KOPT-K1 (cell line): Measurements from ENCODE around the gene EEIG1.
A peak's percentile ranks its signal among the peaks of the same experiment; 100 is the strongest.

ENCODE experiments used
- H3K27ac ChIP-seq: fragments of 200-600 bp; sonication (generic); 2 replicates; pipeline ENCODE4 v1.5.1; 2016; ENCODE audit warnings: antibody characterized with exemption, mild to moderate bottlenecking, low read depth, low read length; ENCODE audit not compliant: poor library complexity, severe bottlenecking
- H3K36me3 ChIP-seq: fragments of 200-600 bp; sonication (generic); 2 replicates; pipeline ENCODE4 v1.5.1; 2017; ENCODE audit warnings: antibody characterized with exemption, mild to moderate bottlenecking, low read length, moderate library complexity; ENCODE audit not compliant: insufficient read depth
- H3K9me3 ChIP-seq: fragments of 200-600 bp; sonication (generic); 2 replicates; pipeline ENCODE4 v1.5.1; 2017; ENCODE audit warnings: antibody characterized with exemption, low read length, mild to moderate bottlenecking; ENCODE audit not compliant: insufficient read depth, poor library complexity, severe bottlenecking

Gene EEIG1

DNA sequence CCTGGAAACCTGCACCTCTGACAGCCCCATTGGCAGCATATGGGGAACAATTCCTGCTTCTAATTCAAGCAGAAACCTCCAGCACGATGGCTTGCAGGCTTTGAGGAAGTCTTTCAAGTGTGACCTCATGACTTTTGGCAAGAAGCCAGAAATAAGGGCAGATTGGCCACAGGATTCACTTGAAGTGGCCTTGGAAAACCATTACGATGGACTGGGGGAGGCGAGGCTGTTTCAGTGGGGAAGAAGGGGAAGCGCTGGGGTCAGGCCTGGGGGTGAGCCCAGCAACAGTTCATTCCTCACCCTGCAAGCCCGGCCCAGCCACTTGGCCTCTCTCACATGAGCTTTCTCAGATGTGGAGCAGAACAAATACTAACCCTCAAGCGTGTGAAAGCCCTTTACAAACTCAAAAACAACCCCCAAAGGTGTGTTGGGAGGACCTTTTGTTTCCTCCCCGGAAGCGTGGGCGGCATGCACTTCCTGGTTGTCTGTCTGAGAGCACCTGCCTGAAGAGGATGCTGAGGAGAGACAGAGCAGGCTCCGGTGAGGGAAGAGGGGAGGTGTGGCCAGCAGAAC lies 26.9 kb upstream of the EEIG1 start:
- H3K27ac ChIP-seq, result peak overlapping the region; percentile 80
- no peaks in the 10 kb centered on the region for H3K36me3 ChIP-seq
- H3K9me3 ChIP-seq, result no peaks in the 10 kb centered on the region

GRCh38 chr9:128006332-128006996 lies 25.7 kb upstream of the EEIG1 start:
- Histone ChIP-seq H3K36me3 (no peaks in the 10 kb centered on the region), H3K27ac (peak overlapping the region; percentile 80), H3K9me3 (no peaks in the 10 kb centered on the region)

GRCh38 chr9:128005923-128006322 lies 25.1 kb upstream of the EEIG1 start:
- Histone ChIP-seq H3K36me3 (no peaks in the 10 kb centered on the region), H3K27ac (peak overlapping the region; percentile 80)

DNA sequence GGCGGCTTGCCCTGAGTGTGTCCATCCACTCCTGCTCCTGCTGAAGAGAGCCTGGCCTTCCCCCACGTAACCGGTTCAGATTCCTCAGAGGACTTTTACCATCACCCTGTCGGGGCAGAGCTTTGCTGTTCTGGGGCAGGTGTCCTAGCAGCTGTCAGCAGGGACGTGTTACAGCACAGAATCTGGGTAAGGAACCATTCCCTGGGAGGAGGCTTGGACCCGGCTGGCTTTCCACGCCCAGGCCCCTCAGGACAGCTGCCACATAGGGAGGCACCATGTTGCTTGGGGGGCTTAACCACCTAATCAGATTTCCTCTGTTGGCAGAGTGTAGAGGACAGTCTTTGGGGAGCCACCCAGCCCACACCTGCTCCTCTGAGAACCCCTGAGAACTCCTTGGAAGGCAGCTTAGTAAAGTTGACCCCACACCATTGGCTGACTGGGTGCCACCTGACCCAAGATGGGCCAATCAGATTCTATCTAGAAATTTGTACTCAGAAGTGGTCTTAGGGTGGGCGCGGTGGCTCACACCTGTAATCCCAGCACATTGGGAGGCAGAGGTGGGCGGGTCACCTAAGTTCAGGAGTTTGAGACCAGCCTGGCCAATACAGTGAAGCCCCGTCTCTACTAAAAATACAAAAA lies 23.3 kb upstream of the EEIG1 start:
- Histone ChIP-seq H3K9me3 (no peaks in the 10 kb centered on the region), H3K36me3 (no peaks in the 10 kb centered on the region), H3K27ac (no peak overlapping the region)

More at GRCh38 chr9:128005923-128006322, 25.1 kb upstream of the EEIG1 start:
- no peaks in the 10 kb centered on the region for H3K9me3 ChIP-seq

DNA sequence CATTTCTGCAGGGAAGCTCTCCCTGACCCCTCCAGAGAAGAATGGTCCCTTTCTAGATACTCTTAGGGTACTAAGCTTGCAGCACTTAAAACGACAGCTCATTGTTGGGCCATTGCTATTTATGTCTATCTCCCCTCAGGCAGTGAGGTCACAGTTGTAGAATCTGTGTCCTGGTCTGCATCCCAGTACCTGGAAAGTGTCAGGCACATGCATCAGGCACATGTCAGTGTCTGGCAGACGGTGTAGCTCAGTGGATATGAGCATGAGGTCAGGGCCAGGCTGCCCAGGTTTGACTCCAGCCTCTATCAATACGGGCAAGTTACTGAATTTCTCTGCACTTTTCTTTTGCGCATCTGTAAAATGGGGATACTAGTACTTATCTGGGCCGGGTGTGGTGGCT lies 22.2 kb upstream of the EEIG1 start:
- Histone ChIP-seq H3K36me3 (no peaks in the 10 kb centered on the region), H3K27ac (no peak overlapping the region)

DNA sequence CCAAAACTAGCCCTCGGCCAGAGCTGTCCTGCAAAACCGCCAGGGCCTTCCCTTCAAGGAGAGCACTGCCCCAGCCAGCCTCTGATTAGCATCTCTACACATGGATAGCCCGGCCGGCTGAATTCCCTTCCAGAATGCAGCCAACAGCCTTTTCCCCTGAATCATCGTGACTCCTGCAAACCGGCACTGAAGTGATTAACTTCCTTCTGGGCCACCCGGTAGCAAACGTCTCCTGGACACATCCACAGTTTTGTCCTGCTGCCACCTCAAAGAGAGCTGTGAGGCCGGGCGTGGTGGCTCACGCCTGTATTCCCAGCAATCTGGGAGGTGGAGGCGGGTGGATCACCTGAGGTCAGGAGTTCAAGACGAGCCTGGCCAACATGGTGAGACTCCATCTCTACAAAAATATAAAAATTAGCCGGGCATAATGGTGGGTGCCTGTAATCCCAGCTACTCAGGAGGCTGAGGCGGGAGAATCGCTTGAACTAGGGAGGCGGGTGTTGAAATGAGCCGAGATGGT lies 21.1 kb upstream of the EEIG1 start:
- H3K36me3 ChIP-seq, result no peaks in the 10 kb centered on the region
- no peak overlapping the region for H3K27ac ChIP-seq
- no peaks in the 10 kb centered on the region for H3K9me3 ChIP-seq

More for the DNA sequence above, 22.2 kb upstream of the EEIG1 start:
- no peaks in the 10 kb centered on the region for H3K9me3 ChIP-seq

DNA sequence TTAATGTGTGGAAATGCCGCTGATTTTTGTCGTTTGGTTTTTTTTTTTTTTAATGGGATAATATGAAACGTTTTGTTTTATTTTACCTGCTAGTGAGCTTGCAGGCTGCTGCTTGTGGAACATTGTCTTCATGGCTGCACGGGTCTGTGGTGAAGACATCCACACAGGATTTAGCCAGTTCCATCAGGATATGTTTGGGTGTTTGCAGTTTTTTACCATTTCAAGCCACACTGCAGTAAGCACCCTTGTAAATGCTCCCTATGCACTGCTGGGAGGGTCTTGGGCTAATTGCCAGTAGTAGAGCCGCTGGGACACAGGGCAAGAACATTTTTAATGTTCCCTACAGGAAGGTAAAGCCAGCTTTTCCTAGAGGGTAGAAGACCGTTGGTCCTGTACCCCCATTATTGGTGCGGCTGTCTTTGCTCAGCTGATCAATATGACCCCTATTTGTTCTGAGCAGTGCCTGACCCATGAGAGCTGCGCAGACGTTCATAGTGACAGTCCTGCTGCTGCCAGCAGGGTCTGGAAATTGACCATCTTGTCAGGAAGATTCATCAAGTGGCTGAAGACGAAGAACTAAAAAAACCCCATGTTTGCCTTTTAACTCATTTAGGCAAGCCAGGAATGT lies 20.5 kb upstream of the EEIG1 start:
- Histone ChIP-seq H3K27ac (no peak overlapping the region), H3K9me3 (no peaks in the 10 kb centered on the region), H3K36me3 (no peaks in the 10 kb centered on the region)

GRCh38 chr9:127999461-127999860 lies 18.7 kb upstream of the EEIG1 start:
- H3K9me3 ChIP-seq, result no peaks in the 10 kb centered on the region
- H3K36me3 ChIP-seq, result no peaks in the 10 kb centered on the region
- no peak overlapping the region for H3K27ac ChIP-seq

- H3K9me3 ChIP-seq, result no peaks in the 10 kb centered on the region
- no peak overlapping the region for H3K27ac ChIP-seq
These were observed 12.9 kb upstream of the EEIG1 start for GRCh38 chr9:127993721-127994120.

DNA sequence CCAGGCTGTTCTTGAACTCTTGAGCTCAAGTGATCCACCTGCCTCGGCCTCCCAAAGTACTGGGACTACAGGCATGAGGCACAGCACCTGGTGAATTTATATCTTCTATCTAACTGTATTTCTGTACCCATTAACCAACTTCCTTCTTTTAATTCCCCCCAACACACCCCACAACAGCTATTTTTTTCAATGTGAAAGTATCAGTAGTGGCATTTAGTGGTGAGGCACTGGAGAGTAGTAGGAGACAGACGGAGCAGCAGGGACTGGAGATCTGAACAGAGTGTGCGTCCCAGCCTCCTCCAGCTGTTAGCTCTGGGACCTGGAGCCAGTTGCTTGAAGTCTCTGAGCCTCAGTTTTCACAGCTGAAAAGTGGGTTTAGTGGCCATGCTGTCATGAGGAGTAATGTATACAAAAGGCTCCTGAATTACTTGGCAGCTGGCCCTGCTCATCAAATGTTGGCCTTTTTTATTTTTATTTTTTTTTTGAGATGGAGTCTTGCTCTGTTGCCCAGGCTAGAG lies 11.0 kb upstream of the EEIG1 start:
- Histone ChIP-seq H3K36me3 (no peaks in the 10 kb centered on the region), H3K9me3 (no peaks in the 10 kb centered on the region), H3K27ac (peak overlapping the region; percentile 33)

More at GRCh38 chr9:127993721-127994120, 12.9 kb upstream of the EEIG1 start:
- no peaks in the 10 kb centered on the region for H3K36me3 ChIP-seq

DNA sequence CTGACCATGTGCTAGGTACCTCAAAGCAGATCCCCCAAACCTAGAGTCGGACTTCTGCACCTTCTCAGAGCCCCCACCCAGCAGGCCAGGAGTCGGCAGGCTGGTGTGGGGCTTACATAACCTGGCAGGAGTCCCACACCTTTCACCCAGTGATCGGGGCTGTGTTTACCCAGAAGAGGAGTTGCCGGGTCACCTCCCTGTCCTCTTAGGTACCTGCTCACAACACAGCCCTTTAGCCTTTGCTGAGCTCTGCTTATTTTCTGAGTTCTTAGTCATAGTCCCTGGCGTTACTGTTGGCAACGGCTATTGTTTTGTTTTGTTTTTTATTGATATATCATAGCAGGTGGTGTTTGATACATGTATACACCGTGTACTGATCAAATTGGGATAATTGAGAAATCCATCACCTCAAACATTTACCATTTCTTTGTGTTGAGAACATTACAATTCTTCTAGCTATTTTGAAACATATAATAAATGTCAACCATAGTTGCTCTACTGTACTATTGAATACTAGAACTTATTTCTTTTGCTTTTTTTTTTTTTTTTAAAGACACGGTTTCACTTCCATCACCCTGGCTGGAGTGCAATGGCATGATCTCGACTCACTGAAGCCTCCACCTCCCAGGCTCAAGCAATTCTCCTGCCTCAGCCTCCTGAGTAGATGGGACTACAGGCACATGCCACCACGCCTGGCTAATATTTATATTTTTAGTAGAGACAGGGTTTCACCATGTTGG lies 10.4 kb upstream of the EEIG1 start:
- H3K36me3 ChIP-seq, result no peaks in the 10 kb centered on the region
- H3K9me3 ChIP-seq, result no peaks in the 10 kb centered on the region
- H3K27ac ChIP-seq, result peak overlapping the region; percentile 33

DNA sequence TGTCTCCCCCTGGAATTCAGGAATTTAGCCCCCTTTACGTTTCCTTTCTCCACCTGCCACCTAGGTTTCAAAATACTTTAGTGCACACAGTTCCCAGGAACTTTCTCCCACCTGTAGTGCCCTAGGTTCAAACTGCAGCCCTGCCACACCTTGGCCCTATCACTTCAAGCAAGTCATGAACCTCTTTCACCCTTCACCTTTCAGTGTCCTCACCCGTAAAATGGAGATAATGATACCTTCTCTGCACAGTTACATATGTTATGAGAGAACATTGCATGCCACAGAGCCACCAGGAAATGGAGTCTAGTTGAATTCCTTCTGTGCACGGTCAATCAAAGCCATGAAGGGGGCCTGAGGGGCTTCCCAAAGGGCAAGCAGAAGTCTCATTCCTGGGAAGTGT lies 9.8 kb upstream of the EEIG1 start:
- no peaks in the 10 kb centered on the region for H3K9me3 ChIP-seq
- no peaks in the 10 kb centered on the region for H3K36me3 ChIP-seq
- no peak overlapping the region for H3K27ac ChIP-seq

DNA sequence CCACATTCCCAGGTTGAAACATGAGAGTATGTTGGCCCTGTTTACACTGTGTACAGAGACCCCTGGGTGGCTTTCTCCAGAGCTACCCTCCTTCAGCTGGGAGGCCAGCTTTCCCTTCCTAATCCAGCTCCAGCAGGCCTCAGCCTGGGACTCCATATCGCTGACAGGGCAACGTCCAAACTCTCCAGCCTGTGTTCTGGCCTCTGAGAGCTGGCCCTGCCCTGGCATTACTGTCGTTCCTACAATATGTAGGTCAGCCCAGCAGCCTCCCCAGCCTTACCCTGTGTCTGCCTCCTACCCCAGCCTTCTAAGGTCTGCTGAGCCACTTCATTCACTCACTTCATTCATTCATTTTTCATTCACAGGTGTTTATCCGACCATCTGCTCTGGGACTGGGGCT lies 8.3 kb upstream of the EEIG1 start:
- Histone ChIP-seq H3K36me3 (no peaks in the 10 kb centered on the region), H3K27ac (no peak overlapping the region), H3K9me3 (no peaks in the 10 kb centered on the region)

- Histone ChIP-seq H3K36me3 (no peaks in the 10 kb centered on the region), H3K9me3 (no peaks in the 10 kb centered on the region), H3K27ac (no peak overlapping the region)
These were observed 6.4 kb upstream of the EEIG1 start for GRCh38 chr9:127987103-127987614.
